Liver (tissue), 9 donors: ENCODE data around the gene TJP1. TPM values are rescaled to one million over a fixed set of nuclear protein-coding genes. Genes with fewer than 3 reads are reported as not detected.

Source experiments
- DNase-seq: peaks from one replicate; pipeline ENCODE4 v3.0.0-alpha.2; 2017; ENCODE audit warnings: low spot score
- H3K27ac ChIP-seq, 2 donors: one replicate each; pipeline ENCODE4 v1.7.0; 2013; ENCODE audit warnings: inconsistent platforms in 2 of 2, low read length in 2 of 2, control low read depth in 1 of 2, low read depth in 1 of 2, mild to moderate bottlenecking in 1 of 2
- H3K27me3 ChIP-seq, 4 donors: one replicate each; pipeline versions ENCODE4 v1.6.1 to v1.7.0; 2013; ENCODE audit warnings: low read length in 3 of 4, inconsistent platforms in 1 of 4, mild to moderate bottlenecking in 1 of 4, moderate library complexity in 1 of 4; ENCODE audit not compliant: control insufficient read depth in 4 of 4, insufficient read depth in 4 of 4
- H3K36me3 ChIP-seq, 4 donors: one replicate each; pipeline versions ENCODE4 v1.6.1 to v1.7.0; 2013; ENCODE audit warnings: low read length in 3 of 4, mild to moderate bottlenecking in 3 of 4, low read depth in 1 of 4, moderate library complexity in 1 of 4; ENCODE audit not compliant: control insufficient read depth in 4 of 4, insufficient read depth in 3 of 4
- H3K4me1 ChIP-seq, 4 donors: one replicate each; pipeline versions ENCODE4 v1.6.1 to v1.7.0; 2013; ENCODE audit warnings: low read length in 3 of 4, mild to moderate bottlenecking in 3 of 4, moderate library complexity in 1 of 4; ENCODE audit not compliant: control insufficient read depth in 4 of 4, insufficient read depth in 4 of 4
- H3K4me3 ChIP-seq, 3 donors: one replicate each; pipeline versions ENCODE4 v1.6.1 to v1.7.0; 2013; ENCODE audit warnings: low read length in 3 of 3, control low read depth in 1 of 3, low read depth in 1 of 3, mild to moderate bottlenecking in 1 of 3
- H3K9ac ChIP-seq, 2 donors: one replicate each; pipeline ENCODE4 v1.7.0; 2013; ENCODE audit warnings: low read length in 2 of 2, mild to moderate bottlenecking in 2 of 2, moderate library complexity in 2 of 2, control low read depth in 1 of 2, low read depth in 1 of 2
- H3K9me3 ChIP-seq, 4 donors: one replicate each; pipeline versions ENCODE4 v1.6.1 to v1.7.0; 2013; ENCODE audit warnings: low read length in 3 of 4; ENCODE audit not compliant: control insufficient read depth in 4 of 4
- EGR1 ChIP-seq, 2 donors: IDR thresholded peaks; 2 replicates each; pipeline ENCODE4 v1.6.1; 2016 to 2018; ENCODE audit warnings: antibody characterized with exemption in 2 of 2, low read depth in 2 of 2
- FOXA1 ChIP-seq: IDR thresholded peaks from 2 replicates; pipeline ENCODE4 v1.6.1; 2016; ENCODE audit warnings: antibody characterized with exemption
- FOXA2 ChIP-seq: IDR thresholded peaks from 2 replicates; pipeline ENCODE4 v1.6.1; 2016; ENCODE audit warnings: antibody characterized with exemption
- GABPA ChIP-seq, 2 donors: IDR thresholded peaks in 1 of 2; conservative IDR thresholded peaks in 1 of 2; 2 replicates each; pipeline ENCODE4 v1.6.1; 2016; ENCODE audit warnings: antibody characterized with exemption in 2 of 2, mild to moderate bottlenecking in 1 of 2, moderate library complexity in 1 of 2
- HNF4G ChIP-seq: IDR thresholded peaks from 2 replicates; pipeline ENCODE4 v1.6.1; 2016; ENCODE audit warnings: antibody characterized with exemption
- JUND ChIP-seq, 2 donors: IDR thresholded peaks; 2 replicates each; pipeline ENCODE4 v1.6.1; 2016; ENCODE audit warnings: antibody characterized with exemption in 2 of 2
- NR2F2 ChIP-seq: IDR thresholded peaks from 2 replicates; pipeline ENCODE4 v1.6.1; 2016; ENCODE audit warnings: antibody characterized with exemption
- RXRA ChIP-seq, 2 donors: IDR thresholded peaks; 2 replicates each; pipeline ENCODE4 v1.6.1; 2017 to 2018; ENCODE audit warnings: antibody characterized with exemption in 2 of 2, mild to moderate bottlenecking in 1 of 2
- SP1 ChIP-seq: IDR thresholded peaks from 2 replicates; pipeline ENCODE4 v1.6.1; 2018; ENCODE audit warnings: antibody characterized with exemption, mild to moderate bottlenecking
- YY1 ChIP-seq: IDR thresholded peaks from 2 replicates; pipeline ENCODE4 v1.6.1; 2016; ENCODE audit warnings: antibody characterized with exemption, mild to moderate bottlenecking
- WGBS: extraction: QIAGEN DNeasy Blood & Tissue Kit; methylation state at CpG from one replicate; pipeline ENCODE4 v1.1.7; 2013; 5-methylcytosine and 5-hydroxymethylcytosine counted together
- polyA plus RNA-seq, 2 donors: library from polyadenylated mRNA; stranded (reverse) in 1 of 2; unstranded in 1 of 2; fragments of 200-250 nt in 1 of 2; fragments of >200 nt in 1 of 2; fragmentation: Nextera tagmentation in 1 of 2; extraction: Ambion mirVana in 1 of 2; gene quantifications; one replicate each; pipeline versions ENCODE4 v1.2.1 to v1.2.3, GENCODE V29; 2013 to 2015
- total RNA-seq, 2 donors: library from RNA; depleted of rRNA; stranded (reverse); fragments of >200 nt; gene quantifications; one replicate each; pipeline ENCODE4 v1.2.3, GENCODE V29; 2014
- TF ChIP-seq, protein P1 (sequence below): IDR thresholded peaks from 2 replicates; pipeline ENCODE4 v1.6.1; 2016; ENCODE audit warnings: antibody characterized with exemption
- TF ChIP-seq, protein P2 (sequence below): IDR thresholded peaks from 2 replicates; pipeline ENCODE4 v1.6.1; 2016; ENCODE audit warnings: antibody characterized with exemption
- TF ChIP-seq, protein P3 (sequence below): IDR thresholded peaks from 2 replicates; pipeline ENCODE4 v1.6.1; 2016; ENCODE audit warnings: antibody characterized with exemption, mild to moderate bottlenecking
- TF ChIP-seq, protein P4 (sequence below): fragments of 150-350 bp; IDR thresholded peaks from 2 replicates; pipeline ENCODE4 v1.5.1; 2017; ENCODE audit warnings: improper control_type of control experiment, low read depth, low read length; ENCODE audit not compliant: missing input control
- donor health status: healthy.
- donor health status: healthy.
- donor health status: healthy.
- donor health status: healthy.
- donor health status: healthy.

Gene TJP1
- total and polyA plus RNA-seq, 4 donors: 12.6 to 40.4 (median 16.9) TPM

DNA sequence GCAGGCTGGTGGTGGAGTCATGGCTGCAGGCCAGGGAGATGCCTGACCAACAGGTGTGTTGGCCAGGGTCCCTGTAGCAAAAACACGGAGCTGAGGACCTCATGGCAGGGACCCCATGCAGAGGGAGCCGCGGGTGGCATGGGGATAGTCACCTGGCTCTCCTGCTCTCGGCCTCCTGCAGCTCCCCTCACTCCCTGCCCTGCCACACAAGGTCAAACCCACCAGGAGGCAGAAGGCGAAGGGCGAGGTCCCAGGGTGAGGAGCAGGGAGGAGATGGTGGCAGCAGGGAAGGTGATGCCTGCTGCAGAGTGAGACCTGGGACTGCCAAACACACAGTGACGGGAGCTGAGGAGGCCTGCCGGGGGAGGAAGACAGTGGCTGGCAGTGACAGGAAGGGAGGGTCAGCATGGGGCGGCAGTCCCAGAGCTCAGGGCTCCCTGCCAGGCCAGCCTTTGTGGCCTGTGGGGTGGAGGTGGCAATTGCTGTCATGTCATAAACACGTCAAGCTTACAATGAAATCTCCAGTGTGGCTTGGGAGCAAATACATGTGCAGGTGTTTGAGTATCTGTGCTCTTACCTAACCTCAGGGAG is 144.3 kb downstream of the TJP1 start:
- no peaks in the 10 kb centered on the region for H3K9me3 ChIP-seq
- DNase-seq: no peak
- H3K27me3 ChIP-seq: no peaks in the 10 kb centered on the region
- no peak overlapping the region for H3K4me3 ChIP-seq
- H3K9ac ChIP-seq: no peak overlapping the region
- TF ChIP-seq FOXA1 (no peak), NR2F2 (no peak), RXRA (IDR thresholded peaks at IDR 0.05) (no peak), YY1 (no peak)
- no peaks in the 10 kb centered on the region for H3K36me3 ChIP-seq
- WGBS: 81% methylated on average over 10 of the region's 10 CpGs
- no peak overlapping the region for H3K27ac ChIP-seq
- H3K4me1 ChIP-seq: peaks cover 0 to 16% (median 7%) of the 10 kb centered on the region in 4 donors

DNA sequence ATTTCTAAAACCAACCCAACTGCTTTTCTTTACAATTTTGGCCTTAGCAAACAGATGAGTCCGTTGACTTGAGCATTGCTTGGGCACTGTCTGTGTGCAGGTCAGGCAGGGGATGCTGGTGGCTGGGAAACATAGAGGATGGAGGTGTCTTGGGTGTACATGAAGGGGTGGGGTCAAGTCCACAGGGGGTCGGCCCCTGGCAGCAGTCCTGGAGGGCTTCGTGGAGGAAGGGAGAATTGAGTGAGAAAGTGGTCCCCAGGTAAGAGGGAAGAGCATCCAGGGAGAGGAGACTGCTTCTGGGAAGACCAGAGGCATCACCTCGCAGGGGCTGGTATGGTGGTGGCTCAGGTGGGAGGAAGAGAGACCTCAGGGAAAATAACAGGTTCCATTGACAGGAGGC is 144.8 kb downstream of the TJP1 start:
- Histone ChIP-seq H3K27me3 (no peaks in the 10 kb centered on the region), H3K4me1 (peaks cover 0 to 17% (median 7%) of the 10 kb centered on the region in 4 donors), H3K9ac (no peak overlapping the region), H3K9me3 (no peaks in the 10 kb centered on the region), H3K4me3 (no peak overlapping the region), H3K27ac (no peak overlapping the region), H3K36me3 (no peaks in the 10 kb centered on the region)
- WGBS: 84% methylated on average over 4 of the region's 4 CpGs
- DNase-seq: no peak
- no peak for TF ChIP-seq GABPA (IDR thresholded peaks at IDR 0.05 in 1 of 2, conservative IDR thresholded peaks at IDR 0.05 in 1 of 2)
- no peak for TF ChIP-seq FOXA2
- TF ChIP-seq SP1: no peak
- TF ChIP-seq, protein P1, sequence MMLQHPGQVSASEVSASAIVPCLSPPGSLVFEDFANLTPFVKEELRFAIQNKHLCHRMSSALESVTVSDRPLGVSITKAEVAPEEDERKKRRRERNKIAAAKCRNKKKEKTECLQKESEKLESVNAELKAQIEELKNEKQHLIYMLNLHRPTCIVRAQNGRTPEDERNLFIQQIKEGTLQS: no peak
- TF ChIP-seq, protein P2, sequence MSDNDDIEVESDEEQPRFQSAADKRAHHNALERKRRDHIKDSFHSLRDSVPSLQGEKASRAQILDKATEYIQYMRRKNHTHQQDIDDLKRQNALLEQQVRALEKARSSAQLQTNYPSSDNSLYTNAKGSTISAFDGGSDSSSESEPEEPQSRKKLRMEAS: no peak
- TF ChIP-seq, protein P3, sequence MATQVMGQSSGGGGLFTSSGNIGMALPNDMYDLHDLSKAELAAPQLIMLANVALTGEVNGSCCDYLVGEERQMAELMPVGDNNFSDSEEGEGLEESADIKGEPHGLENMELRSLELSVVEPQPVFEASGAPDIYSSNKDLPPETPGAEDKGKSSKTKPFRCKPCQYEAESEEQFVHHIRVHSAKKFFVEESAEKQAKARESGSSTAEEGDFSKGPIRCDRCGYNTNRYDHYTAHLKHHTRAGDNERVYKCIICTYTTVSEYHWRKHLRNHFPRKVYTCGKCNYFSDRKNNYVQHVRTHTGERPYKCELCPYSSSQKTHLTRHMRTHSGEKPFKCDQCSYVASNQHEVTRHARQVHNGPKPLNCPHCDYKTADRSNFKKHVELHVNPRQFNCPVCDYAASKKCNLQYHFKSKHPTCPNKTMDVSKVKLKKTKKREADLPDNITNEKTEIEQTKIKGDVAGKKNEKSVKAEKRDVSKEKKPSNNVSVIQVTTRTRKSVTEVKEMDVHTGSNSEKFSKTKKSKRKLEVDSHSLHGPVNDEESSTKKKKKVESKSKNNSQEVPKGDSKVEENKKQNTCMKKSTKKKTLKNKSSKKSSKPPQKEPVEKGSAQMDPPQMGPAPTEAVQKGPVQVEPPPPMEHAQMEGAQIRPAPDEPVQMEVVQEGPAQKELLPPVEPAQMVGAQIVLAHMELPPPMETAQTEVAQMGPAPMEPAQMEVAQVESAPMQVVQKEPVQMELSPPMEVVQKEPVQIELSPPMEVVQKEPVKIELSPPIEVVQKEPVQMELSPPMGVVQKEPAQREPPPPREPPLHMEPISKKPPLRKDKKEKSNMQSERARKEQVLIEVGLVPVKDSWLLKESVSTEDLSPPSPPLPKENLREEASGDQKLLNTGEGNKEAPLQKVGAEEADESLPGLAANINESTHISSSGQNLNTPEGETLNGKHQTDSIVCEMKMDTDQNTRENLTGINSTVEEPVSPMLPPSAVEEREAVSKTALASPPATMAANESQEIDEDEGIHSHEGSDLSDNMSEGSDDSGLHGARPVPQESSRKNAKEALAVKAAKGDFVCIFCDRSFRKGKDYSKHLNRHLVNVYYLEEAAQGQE: no peak
- TF ChIP-seq EGR1 (IDR thresholded peaks at IDR 0.05; ENCODE audit: low read depth in 2 of 2): no peak
- no peak for TF ChIP-seq JUND (IDR thresholded peaks at IDR 0.05)
- TF ChIP-seq YY1: no peak
- no peak for TF ChIP-seq NR2F2
- TF ChIP-seq, protein P4, sequence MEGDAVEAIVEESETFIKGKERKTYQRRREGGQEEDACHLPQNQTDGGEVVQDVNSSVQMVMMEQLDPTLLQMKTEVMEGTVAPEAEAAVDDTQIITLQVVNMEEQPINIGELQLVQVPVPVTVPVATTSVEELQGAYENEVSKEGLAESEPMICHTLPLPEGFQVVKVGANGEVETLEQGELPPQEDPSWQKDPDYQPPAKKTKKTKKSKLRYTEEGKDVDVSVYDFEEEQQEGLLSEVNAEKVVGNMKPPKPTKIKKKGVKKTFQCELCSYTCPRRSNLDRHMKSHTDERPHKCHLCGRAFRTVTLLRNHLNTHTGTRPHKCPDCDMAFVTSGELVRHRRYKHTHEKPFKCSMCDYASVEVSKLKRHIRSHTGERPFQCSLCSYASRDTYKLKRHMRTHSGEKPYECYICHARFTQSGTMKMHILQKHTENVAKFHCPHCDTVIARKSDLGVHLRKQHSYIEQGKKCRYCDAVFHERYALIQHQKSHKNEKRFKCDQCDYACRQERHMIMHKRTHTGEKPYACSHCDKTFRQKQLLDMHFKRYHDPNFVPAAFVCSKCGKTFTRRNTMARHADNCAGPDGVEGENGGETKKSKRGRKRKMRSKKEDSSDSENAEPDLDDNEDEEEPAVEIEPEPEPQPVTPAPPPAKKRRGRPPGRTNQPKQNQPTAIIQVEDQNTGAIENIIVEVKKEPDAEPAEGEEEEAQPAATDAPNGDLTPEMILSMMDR: no peak
- TF ChIP-seq HNF4G: no peak
